ENCODE results near the gene IKZF2. TPM values are rescaled to one million over a fixed set of nuclear protein-coding genes. Genes with fewer than 3 reads are reported as not detected.

Gene IKZF2
- total RNA-seq, 1 experiment from 2014 or later: 1.6 TPM

- Histone ChIP-seq H4K20me1 (ENCODE audit: insufficient read depth) (no peaks in the 10 kb centered on the region), H2AFZ (ENCODE audit: low read depth, low read length, poor library complexity, severe bottlenecking) (no peak overlapping the region), H3K9me2 (ENCODE audit: insufficient read depth) (no peaks in the 10 kb centered on the region), H3K9me3 (ENCODE audit: control insufficient read depth in 1 of 2, insufficient read depth in 1 of 2, low read depth in 1 of 2, low read length in 2 of 2) (no peaks in the 10 kb centered on the region), H3K4me2 (ENCODE audit: low read length) (no peak overlapping the region), H3K27ac (ENCODE audit: low read depth, low read length) (no peak overlapping the region), H3K27me3 (ENCODE audit: insufficient read depth, low read length) (no peaks in the 10 kb centered on the region), H3K4me3 (replicated peaks in 1 of 2; ENCODE audit: low read depth in 1 of 2, low read length in 2 of 2) (no peak overlapping the region), H3K36me3 (ENCODE audit: control insufficient read depth in 1 of 2, insufficient read depth in 2 of 2, low read length in 2 of 2) (no peaks in the 10 kb centered on the region), H3K9ac (ENCODE audit: low read length) (no peak overlapping the region), H3K4me1 (ENCODE audit: control insufficient read depth in 1 of 2, insufficient read depth in 2 of 2, low read length in 2 of 2) (peaks cover 0 to 13% of the 10 kb centered on the region in 2 experiments; a peak in 3 of 4 replicates), H3K79me2 (ENCODE audit: insufficient read depth, low read length) (no peaks in the 10 kb centered on the region)
- CTCF ChIA-PET: no interaction called here
- ATAC-seq (no peak), DNase-seq (ENCODE audit: low read depth, low spot score) (no peak)
- POLR2A ChIA-PET: no interaction called here
- RAD21 ChIA-PET (ENCODE audit: low non-redundant PET in 1 of 2, low total read pairs in 2 of 2, uncharacterized antibody in 2 of 2, unreplicated experiment in 2 of 2): no interaction called here
- TF ChIP-seq SRF (IDR thresholded peaks at IDR 0.05; ENCODE audit: low read depth) (no peak), YY1 (IDR thresholded peaks at IDR 0.05; ENCODE audit: extremely low read depth, insufficient replicate concordance, low read depth, low read length) (no peak), CEBPB (IDR thresholded peaks at IDR 0.05; ENCODE audit: low read depth) (no peak), TCF7L2 (IDR thresholded peaks at IDR 0.05; ENCODE audit: borderline replicate concordance, extremely low read depth, insufficient read depth, insufficient read length) (no peak), FOSL1 (IDR thresholded peaks at IDR 0.05; ENCODE audit: low read depth) (no peak), SIN3A (IDR thresholded peaks at IDR 0.05; ENCODE audit: low read depth) (no peak), CTCF (IDR thresholded peaks at IDR 0.05 in 2 of 3, conservative IDR thresholded peaks at IDR 0.05 in 1 of 3; ENCODE audit: borderline replicate concordance in 1 of 3, insufficient read depth in 1 of 3, low read depth in 2 of 3, low read length in 2 of 3) (no peak), ZFX (IDR thresholded peaks at IDR 0.05) (no peak), JUND (IDR thresholded peaks at IDR 0.05) (no peak), ZNF274 (IDR thresholded peaks at IDR 0.05; ENCODE audit: low read depth, low read length) (no peak), POLR2AphosphoS5 (IDR thresholded peaks at IDR 0.05; ENCODE audit: low read depth, low read length) (no peak)
- TF ChIP-seq, protein P1, sequence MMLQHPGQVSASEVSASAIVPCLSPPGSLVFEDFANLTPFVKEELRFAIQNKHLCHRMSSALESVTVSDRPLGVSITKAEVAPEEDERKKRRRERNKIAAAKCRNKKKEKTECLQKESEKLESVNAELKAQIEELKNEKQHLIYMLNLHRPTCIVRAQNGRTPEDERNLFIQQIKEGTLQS (IDR thresholded peaks at IDR 0.05): no peak
- TF ChIP-seq, protein P2, sequence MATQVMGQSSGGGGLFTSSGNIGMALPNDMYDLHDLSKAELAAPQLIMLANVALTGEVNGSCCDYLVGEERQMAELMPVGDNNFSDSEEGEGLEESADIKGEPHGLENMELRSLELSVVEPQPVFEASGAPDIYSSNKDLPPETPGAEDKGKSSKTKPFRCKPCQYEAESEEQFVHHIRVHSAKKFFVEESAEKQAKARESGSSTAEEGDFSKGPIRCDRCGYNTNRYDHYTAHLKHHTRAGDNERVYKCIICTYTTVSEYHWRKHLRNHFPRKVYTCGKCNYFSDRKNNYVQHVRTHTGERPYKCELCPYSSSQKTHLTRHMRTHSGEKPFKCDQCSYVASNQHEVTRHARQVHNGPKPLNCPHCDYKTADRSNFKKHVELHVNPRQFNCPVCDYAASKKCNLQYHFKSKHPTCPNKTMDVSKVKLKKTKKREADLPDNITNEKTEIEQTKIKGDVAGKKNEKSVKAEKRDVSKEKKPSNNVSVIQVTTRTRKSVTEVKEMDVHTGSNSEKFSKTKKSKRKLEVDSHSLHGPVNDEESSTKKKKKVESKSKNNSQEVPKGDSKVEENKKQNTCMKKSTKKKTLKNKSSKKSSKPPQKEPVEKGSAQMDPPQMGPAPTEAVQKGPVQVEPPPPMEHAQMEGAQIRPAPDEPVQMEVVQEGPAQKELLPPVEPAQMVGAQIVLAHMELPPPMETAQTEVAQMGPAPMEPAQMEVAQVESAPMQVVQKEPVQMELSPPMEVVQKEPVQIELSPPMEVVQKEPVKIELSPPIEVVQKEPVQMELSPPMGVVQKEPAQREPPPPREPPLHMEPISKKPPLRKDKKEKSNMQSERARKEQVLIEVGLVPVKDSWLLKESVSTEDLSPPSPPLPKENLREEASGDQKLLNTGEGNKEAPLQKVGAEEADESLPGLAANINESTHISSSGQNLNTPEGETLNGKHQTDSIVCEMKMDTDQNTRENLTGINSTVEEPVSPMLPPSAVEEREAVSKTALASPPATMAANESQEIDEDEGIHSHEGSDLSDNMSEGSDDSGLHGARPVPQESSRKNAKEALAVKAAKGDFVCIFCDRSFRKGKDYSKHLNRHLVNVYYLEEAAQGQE (IDR thresholded peaks at IDR 0.05; ENCODE audit: low read depth): no peak
- TF ChIP-seq, protein P3, sequence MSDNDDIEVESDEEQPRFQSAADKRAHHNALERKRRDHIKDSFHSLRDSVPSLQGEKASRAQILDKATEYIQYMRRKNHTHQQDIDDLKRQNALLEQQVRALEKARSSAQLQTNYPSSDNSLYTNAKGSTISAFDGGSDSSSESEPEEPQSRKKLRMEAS (IDR thresholded peaks at IDR 0.05): no peak
- BruUV-seq (replicated peaks): no TSS peak
- intact Hi-C loops (cut with micrococcal nuclease): no loop called here
Observed at GRCh38 chr2:213148572-213149261, 2.7 kb downstream of the IKZF2 start.
